ENCODE measurements around the gene CDC42SE2. TPM values are rescaled to one million over a fixed set of nuclear protein-coding genes. Genes with fewer than 3 reads are reported as not detected.

Gene CDC42SE2
- total RNA-seq, 4 donors from 2014 or later = 23.9 to 29.6 (median 26.4) TPM

DNA sequence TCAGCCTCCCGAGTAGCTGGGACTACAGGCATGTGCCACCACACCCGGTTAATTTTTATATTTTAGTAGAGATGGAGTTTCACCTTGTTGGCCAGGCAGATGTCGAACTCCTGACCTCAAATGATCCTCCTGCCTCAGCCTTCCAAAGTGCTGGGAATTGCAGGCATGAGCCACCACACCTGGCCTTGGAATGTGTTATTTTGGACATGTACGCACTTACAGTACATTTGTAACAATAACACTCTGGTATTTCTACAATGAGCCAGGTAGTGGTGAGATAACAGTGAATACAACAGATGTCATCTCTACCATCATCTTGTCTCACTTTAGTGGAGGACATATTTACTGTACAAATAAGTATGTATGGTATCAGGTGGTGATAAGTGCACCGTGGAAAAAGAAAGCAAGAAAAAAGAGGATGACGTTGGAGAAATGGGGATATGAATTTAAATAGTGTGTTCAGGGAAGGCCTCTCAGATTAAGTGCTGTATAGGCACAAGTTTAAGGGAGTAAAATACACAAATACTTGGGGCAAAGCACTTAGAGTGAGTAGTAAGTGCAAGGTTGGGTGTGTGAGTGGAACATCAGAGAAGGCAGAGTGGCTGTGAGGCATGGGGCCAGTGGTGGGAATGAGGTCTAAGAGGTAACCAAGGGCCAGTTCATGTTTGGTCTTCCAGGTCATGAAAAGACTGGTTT lies 100.1 kb downstream of the CDC42SE2 start:
- no peaks in the 10 kb centered on the region for H3K27me3 ChIP-seq
- intact Hi-C loops (cut with DNase I; ENCODE audit: low total_unique reads) = no loop called here
- ATAC-seq = no peak
- no peaks in the 10 kb centered on the region for H3K9me3 ChIP-seq
- no peaks in the 10 kb centered on the region for H3K4me1 ChIP-seq
- TF ChIP-seq POLR2A (IDR thresholded peaks at IDR 0.05) = no peak
- TF ChIP-seq, protein P1, sequence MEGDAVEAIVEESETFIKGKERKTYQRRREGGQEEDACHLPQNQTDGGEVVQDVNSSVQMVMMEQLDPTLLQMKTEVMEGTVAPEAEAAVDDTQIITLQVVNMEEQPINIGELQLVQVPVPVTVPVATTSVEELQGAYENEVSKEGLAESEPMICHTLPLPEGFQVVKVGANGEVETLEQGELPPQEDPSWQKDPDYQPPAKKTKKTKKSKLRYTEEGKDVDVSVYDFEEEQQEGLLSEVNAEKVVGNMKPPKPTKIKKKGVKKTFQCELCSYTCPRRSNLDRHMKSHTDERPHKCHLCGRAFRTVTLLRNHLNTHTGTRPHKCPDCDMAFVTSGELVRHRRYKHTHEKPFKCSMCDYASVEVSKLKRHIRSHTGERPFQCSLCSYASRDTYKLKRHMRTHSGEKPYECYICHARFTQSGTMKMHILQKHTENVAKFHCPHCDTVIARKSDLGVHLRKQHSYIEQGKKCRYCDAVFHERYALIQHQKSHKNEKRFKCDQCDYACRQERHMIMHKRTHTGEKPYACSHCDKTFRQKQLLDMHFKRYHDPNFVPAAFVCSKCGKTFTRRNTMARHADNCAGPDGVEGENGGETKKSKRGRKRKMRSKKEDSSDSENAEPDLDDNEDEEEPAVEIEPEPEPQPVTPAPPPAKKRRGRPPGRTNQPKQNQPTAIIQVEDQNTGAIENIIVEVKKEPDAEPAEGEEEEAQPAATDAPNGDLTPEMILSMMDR (IDR thresholded peaks at IDR 0.05 in 4 of 5, conservative IDR thresholded peaks at IDR 0.05 in 1 of 5) = no peak
- H3K27ac ChIP-seq = no peak overlapping the region
- H3K4me3 ChIP-seq = no peak overlapping the region
- in situ Hi-C loops (cut with MboI; ENCODE audit: low sequenced_read_pairs in 4 of 4) = no loop called here
- no peaks in the 10 kb centered on the region for H3K36me3 ChIP-seq
- no peak for DNase-seq

DNA sequence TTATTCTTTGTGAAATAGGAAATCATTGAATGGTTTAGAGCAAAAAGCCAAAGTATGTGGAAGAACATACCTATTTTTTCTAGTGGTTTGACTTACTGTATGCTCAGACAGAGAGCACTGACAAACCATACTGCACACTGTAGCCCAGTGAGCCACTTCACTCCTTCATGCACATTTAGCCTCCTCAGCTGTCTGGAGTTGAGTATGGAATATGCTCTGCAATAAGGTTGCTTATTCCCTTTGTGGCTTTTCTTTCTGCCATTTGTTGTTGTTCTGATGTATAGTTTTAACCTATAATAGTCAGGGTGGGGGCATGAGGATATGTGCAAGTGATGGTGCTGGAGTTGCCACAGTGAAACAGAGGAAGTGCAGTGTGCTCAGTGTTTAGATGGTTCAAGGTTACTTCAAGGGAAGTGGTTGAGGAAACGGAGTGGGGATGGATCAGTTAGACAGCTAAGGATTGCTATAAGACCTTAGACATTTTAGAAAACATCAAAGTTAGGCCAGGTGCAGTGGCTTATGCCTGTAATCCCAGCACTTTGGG lies 100.7 kb downstream of the CDC42SE2 start:
- no peak for TF ChIP-seq POLR2A (IDR thresholded peaks at IDR 0.05)
- TF ChIP-seq, protein P1 (IDR thresholded peaks at IDR 0.05 in 4 of 5, conservative IDR thresholded peaks at IDR 0.05 in 1 of 5) = no peak
- ATAC-seq (no peak), DNase-seq (no peak)
- intact Hi-C loops (cut with DNase I; ENCODE audit: low total_unique reads) = no loop called here
- H3K4me3 ChIP-seq = no peak overlapping the region
- no peaks in the 10 kb centered on the region for H3K36me3 ChIP-seq
- H3K27ac ChIP-seq = no peak overlapping the region
- in situ Hi-C loops (cut with MboI; ENCODE audit: low sequenced_read_pairs in 4 of 4) = no loop called here
- H3K4me1 ChIP-seq = no peaks in the 10 kb centered on the region
- H3K27me3 ChIP-seq = no peaks in the 10 kb centered on the region
- H3K9me3 ChIP-seq = no peaks in the 10 kb centered on the region

DNA sequence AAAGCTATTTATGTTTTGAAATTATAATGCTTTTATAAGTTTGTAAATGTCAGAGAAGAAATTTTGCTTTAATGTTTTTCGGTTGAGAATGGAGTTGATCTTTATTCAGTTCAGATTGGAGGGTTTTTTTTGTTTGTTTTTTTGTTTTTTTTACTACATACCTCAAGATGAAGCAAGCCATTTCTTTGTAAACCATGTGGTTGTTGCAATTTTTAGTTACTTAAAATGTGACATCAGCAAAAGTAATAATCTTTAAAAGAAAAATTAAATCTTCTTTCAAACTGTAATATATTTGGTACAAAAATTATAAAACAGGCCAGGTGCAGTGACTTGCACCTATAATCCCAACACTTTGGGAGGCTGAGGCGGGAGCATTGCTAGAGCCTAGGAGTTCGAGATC lies 102.6 kb downstream of the CDC42SE2 start:
- intact Hi-C loops (cut with DNase I; ENCODE audit: low total_unique reads) = no loop called here
- TF ChIP-seq POLR2A (IDR thresholded peaks at IDR 0.05) = no peak
- TF ChIP-seq, protein P1 (IDR thresholded peaks at IDR 0.05 in 4 of 5, conservative IDR thresholded peaks at IDR 0.05 in 1 of 5) = no peak

DNA sequence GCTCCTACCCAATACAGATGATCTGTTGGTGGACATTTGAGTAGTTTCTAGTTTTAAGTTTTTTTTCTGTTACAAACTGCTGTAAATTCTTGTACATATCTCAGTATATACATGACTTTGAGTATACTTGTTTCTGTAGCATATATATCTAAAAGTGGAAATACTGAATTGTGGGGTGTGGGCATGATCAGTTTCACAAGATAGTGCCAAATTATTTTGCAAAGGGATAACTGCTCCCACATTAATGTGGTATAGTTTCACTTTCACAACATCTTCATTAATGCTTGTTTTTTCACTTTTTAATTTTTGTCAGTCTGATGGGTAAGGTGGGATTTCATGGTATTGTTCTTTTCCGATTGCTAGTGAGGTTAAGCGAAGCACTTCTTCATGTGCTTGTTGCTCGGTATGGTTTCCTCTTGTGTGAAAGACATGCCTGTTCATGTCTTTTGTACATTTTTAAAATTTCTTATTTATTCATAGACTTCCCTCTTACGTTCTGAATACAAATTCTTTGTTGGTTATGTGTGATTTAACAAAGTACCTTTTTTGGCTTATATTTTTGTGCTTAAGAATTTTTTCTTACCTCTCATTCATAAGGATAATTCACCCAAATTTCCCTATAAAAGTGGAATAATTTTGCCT lies 103.5 kb downstream of the CDC42SE2 start:
- TF ChIP-seq, protein P1 (IDR thresholded peaks at IDR 0.05 in 4 of 5, conservative IDR thresholded peaks at IDR 0.05 in 1 of 5) = no peak
- TF ChIP-seq POLR2A (IDR thresholded peaks at IDR 0.05) = no peak
- Histone ChIP-seq H3K4me3 (no peak overlapping the region), H3K27ac (no peak overlapping the region), H3K36me3 (no peaks in the 10 kb centered on the region), H3K9me3 (no peaks in the 10 kb centered on the region), H3K4me1 (no peaks in the 10 kb centered on the region), H3K27me3 (no peaks in the 10 kb centered on the region)
- in situ Hi-C loops (cut with MboI; ENCODE audit: low sequenced_read_pairs in 4 of 4) = no loop called here
- no peak for DNase-seq
- no peak for ATAC-seq
- intact Hi-C loops (cut with DNase I; ENCODE audit: low total_unique reads) = no loop called here

More for the DNA sequence above, 102.6 kb downstream of the CDC42SE2 start:
- ATAC-seq = no peak
- Histone ChIP-seq H3K27ac (no peak overlapping the region), H3K9me3 (no peaks in the 10 kb centered on the region), H3K4me1 (no peaks in the 10 kb centered on the region), H3K27me3 (no peaks in the 10 kb centered on the region), H3K4me3 (no peak overlapping the region), H3K36me3 (no peaks in the 10 kb centered on the region)
- DNase-seq = no peak
- in situ Hi-C loops (cut with MboI; ENCODE audit: low sequenced_read_pairs in 4 of 4) = no loop called here
